PFSK-1 (cell line): ENCODE results near the gene C2orf72.

ENCODE experiments used
- FOXP2 ChIP-seq: optimal IDR thresholded peaks from 2 replicates; pipeline ENCODE3; 2011; ENCODE audit warnings: borderline replicate concordance, control low read depth, inconsistent platforms; ENCODE audit not compliant: insufficient read depth; ENCODE audit errors: extremely low read length, extremely low read depth
- POLR2AphosphoS5 ChIP-seq: IDR thresholded peaks from 2 replicates; pipeline ENCODE4 v1.6.1; 2012; ENCODE audit warnings: low read depth, mild to moderate bottlenecking, control low read depth, low read length, moderate library complexity
- REST ChIP-seq, 2 experiments: IDR thresholded peaks; 2 replicates each; pipeline versions ENCODE4 v1.6.1 to v1.8.0; 2011 to 2012; ENCODE audit warnings: low read depth in 2 of 2, low read length in 2 of 2, control low read depth in 1 of 2, inconsistent platforms in 1 of 2, mild to moderate bottlenecking in 1 of 2, moderate library complexity in 1 of 2; ENCODE audit not compliant: insufficient read depth in 1 of 2
- SIN3A ChIP-seq: IDR thresholded peaks from 2 replicates; pipeline ENCODE4 v1.6.1; 2012; ENCODE audit warnings: mild to moderate bottlenecking, low read length, moderate library complexity, borderline replicate concordance; ENCODE audit not compliant: insufficient read depth
- TAF1 ChIP-seq: IDR thresholded peaks from 2 replicates; pipeline ENCODE4 v1.6.1; 2012; ENCODE audit warnings: low read length, control low read depth, borderline replicate concordance; ENCODE audit not compliant: insufficient read depth

The C2orf72 gene

GRCh38 chr2:231062776-231063175, 25.5 kb downstream of the C2orf72 start:
- no peak for TF ChIP-seq POLR2AphosphoS5
- no peak for TF ChIP-seq TAF1
- no peak for TF ChIP-seq FOXP2
- no peak for TF ChIP-seq REST (IDR thresholded peaks at IDR 0.05; ENCODE audit: insufficient read depth in 1 of 2, low read depth in 2 of 2, low read length in 2 of 2)
- TF ChIP-seq SIN3A, result no peak

- TF ChIP-seq POLR2AphosphoS5, result no peak
- TF ChIP-seq TAF1, result no peak
- no peak for TF ChIP-seq REST (IDR thresholded peaks at IDR 0.05; ENCODE audit: insufficient read depth in 1 of 2, low read depth in 2 of 2, low read length in 2 of 2)
- TF ChIP-seq FOXP2, result no peak
- no peak for TF ChIP-seq SIN3A
Observed at GRCh38 chr2:231063347-231063746, 26.0 kb downstream of the C2orf72 start.

- TF ChIP-seq SIN3A, result no peak
- no peak for TF ChIP-seq TAF1
- no peak for TF ChIP-seq REST (IDR thresholded peaks at IDR 0.05; ENCODE audit: insufficient read depth in 1 of 2, low read depth in 2 of 2, low read length in 2 of 2)
- TF ChIP-seq POLR2AphosphoS5, result no peak
- TF ChIP-seq FOXP2, result no peak
Observed at GRCh38 chr2:231065966-231066365, 28.6 kb downstream of the C2orf72 start.

- TF ChIP-seq REST (IDR thresholded peaks at IDR 0.05; ENCODE audit: insufficient read depth in 1 of 2, low read depth in 2 of 2, low read length in 2 of 2) (no peak), FOXP2 (no peak), TAF1 (no peak), POLR2AphosphoS5 (no peak), SIN3A (no peak)
Observed at GRCh38 chr2:231068525-231069222, 31.4 kb downstream of the C2orf72 start.
